Uterus (tissue), 4 donors: ENCODE data around the gene RBFOX2. TPM values are rescaled to one million over a fixed set of nuclear protein-coding genes. Genes with fewer than 3 reads are reported as not detected.

Source experiments
- DNase-seq, 2 donors: peaks; one replicate each; pipeline ENCODE4 v3.0.0-alpha.2; 2019 to 2020
- H3K27ac ChIP-seq, 2 donors: fragments of 200-600 bp; sonication (generic); 1 replicate in 1 of 2; 2 replicates in 1 of 2; pipeline ENCODE4 v1.5.1; 2016 to 2018
- H3K27me3 ChIP-seq, 2 donors: fragments of 200-600 bp; sonication (generic); one replicate each; pipeline ENCODE4 v1.5.1; 2018 to 2019; ENCODE audit warnings: control low read depth in 1 of 2
- H3K36me3 ChIP-seq, 2 donors: fragments of 200-600 bp; sonication (generic); one replicate each; pipeline ENCODE4 v1.5.1; 2019; ENCODE audit warnings: control low read depth in 1 of 2
- H3K4me1 ChIP-seq, 2 donors: fragments of 200-600 bp; sonication (generic); one replicate each; pipeline ENCODE4 v1.5.1; 2018 to 2019; ENCODE audit warnings: control low read depth in 1 of 2
- H3K4me3 ChIP-seq, 2 donors: fragments of 200-600 bp; sonication (generic); 1 replicate in 1 of 2; 2 replicates in 1 of 2; pipeline ENCODE4 v1.5.1; 2018 to 2019; ENCODE audit warnings: mild to moderate bottlenecking in 1 of 2
- H3K9me3 ChIP-seq, 2 donors: fragments of 200-600 bp; sonication (generic); one replicate each; pipeline ENCODE4 v1.5.1; 2019; ENCODE audit warnings: control low read depth in 1 of 2
- CTCF ChIP-seq, 4 experiments: fragments of 200-600 bp in 2 of 4; fragments of 450-650 bp in 2 of 4; sonication (generic) in 2 of 4; IDR thresholded peaks; one replicate each; pipeline ENCODE4 v1.5.1; 2016 to 2019; ENCODE audit warnings: antibody characterized with exemption in 4 of 4, mild to moderate bottlenecking in 2 of 4, moderate library complexity in 1 of 4
- POLR2A ChIP-seq, 2 donors: fragments of 450-650 bp; IDR thresholded peaks; one replicate each; pipeline ENCODE4 v1.6.1; 2016; ENCODE audit warnings: antibody characterized with exemption in 2 of 2, mild to moderate bottlenecking in 1 of 2, moderate library complexity in 1 of 2
- intact Hi-C: fragments of 100-400 bp; cut with DNase I; formaldehyde crosslinking; loops from one replicate; pipeline ENCODE4 v1.15.1; 2023; ENCODE audit warnings: low total_unique reads
- total RNA-seq, 4 donors: library from RNA; depleted of rRNA in 3 of 4; stranded (reverse); fragments of >200 nt in 3 of 4; gene quantifications; one replicate each; pipeline versions ENCODE4 v1.1.0 to v1.2.4, GENCODE V29; 2014 to 2023
- donor health status: DM: yes; HTN: yes; CAD: no.

The RBFOX2 gene
- total RNA-seq, 4 donors from 2014 or later, result 81.0 to 311 (median 147) TPM

- intact Hi-C loops, result no loop called here
- TF ChIP-seq POLR2A (IDR thresholded peaks at IDR 0.05) (no peak), CTCF (IDR thresholded peaks at IDR 0.05) (no peak)
- DNase-seq, result no peak
- Histone ChIP-seq H3K36me3 (no peaks in the 10 kb centered on the region), H3K27me3 (no peaks in the 10 kb centered on the region), H3K9me3 (no peaks in the 10 kb centered on the region), H3K4me3 (no peak overlapping the region), H3K4me1 (peaks cover 0 to 4% of the 10 kb centered on the region in 2 donors), H3K27ac (no peak overlapping the region)
These were observed 258.6 kb downstream of the RBFOX2 start for GRCh38 chr22:35769974-35770373.

DNA sequence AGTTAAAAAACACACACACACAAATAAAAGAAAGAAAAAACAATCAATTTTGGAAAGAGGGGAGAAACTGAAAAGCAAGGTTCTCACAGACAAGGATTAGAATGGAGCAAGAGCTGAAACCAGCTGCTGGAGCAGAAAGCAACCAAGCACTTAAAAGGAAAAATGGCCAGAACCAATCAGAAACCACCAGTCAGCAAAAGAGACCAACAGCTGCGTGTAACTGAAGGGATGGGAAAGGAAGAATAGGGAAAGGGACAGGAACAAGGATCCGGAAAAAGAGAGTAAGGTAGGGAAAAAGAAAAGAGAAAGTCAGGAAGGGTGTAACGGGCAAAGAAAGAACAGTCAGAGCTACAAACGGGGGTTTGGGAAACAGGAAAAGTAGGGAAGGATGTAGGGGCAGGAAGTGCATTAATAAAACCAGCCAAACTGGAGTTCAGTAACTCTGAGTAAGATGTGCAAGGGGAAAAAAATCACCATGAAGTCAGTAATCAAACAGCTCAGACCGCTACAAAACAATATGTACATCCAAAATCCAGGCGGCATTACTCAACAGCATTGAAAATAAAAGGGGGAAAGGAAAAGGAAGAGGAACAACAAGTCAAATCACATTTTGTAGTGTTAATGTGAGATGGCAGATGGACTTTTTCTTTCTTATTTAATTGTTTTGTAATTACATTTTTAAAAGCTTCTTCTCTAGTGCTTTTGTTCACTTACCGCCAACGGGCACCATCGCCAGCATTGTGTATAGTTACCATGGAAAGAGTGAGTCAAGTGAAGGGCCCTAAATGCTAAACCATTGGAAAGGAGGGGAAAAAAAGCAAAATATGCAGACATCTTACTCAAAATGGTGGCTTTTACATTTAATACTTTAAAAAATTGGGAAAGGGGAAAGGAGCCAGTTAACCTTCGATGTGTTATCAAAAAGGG is 261.7 kb downstream of the RBFOX2 start:
- no peak for TF ChIP-seq CTCF (IDR thresholded peaks at IDR 0.05)
- no peak for TF ChIP-seq POLR2A (IDR thresholded peaks at IDR 0.05)
- Histone ChIP-seq H3K27me3 (no peaks in the 10 kb centered on the region), H3K4me1 (no peaks in the 10 kb centered on the region), H3K9me3 (no peaks in the 10 kb centered on the region), H3K36me3 (no peaks in the 10 kb centered on the region), H3K27ac (peak overlapping the region; percentile 3 to 46), H3K4me3 (no peak overlapping the region)
- DNase-seq, result no peak
- intact Hi-C loops, result no loop called here

DNA sequence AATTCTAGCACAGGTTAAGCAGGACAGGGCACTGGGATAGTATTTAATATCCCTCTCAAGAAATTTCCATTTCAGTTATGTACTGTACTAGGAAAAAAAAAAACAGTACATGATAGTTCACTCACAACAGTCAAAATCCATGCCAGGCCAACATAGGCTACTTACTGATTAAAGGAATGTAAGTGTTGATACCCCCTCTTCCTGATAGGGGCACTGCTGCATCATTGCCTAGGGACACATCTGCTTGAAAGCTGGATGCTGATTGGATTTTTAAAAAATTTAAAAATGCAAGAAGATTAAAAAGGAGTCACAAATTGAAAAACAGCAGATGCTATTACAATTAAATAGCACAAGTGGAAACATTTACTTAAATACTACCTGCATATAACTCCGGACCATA is 267.6 kb downstream of the RBFOX2 start:
- no peaks in the 10 kb centered on the region for H3K9me3 ChIP-seq
- no peaks in the 10 kb centered on the region for H3K27me3 ChIP-seq
- no peak for DNase-seq
- H3K36me3 ChIP-seq, result no peaks in the 10 kb centered on the region
- H3K4me1 ChIP-seq, result no peaks in the 10 kb centered on the region
- no peak overlapping the region for H3K27ac ChIP-seq
- intact Hi-C loops, result no loop called here
- no peak overlapping the region for H3K4me3 ChIP-seq
- no peak for TF ChIP-seq POLR2A (IDR thresholded peaks at IDR 0.05)
- peak in 1 of 4 experiments; percentile 21 for TF ChIP-seq CTCF (IDR thresholded peaks at IDR 0.05)

GRCh38 chr22:35758394-35758793 is 270.2 kb downstream of the RBFOX2 start:
- Histone ChIP-seq H3K4me1 (no peaks in the 10 kb centered on the region), H3K9me3 (no peaks in the 10 kb centered on the region), H3K4me3 (no peak overlapping the region), H3K36me3 (no peaks in the 10 kb centered on the region), H3K27me3 (no peaks in the 10 kb centered on the region), H3K27ac (no peak overlapping the region)
- intact Hi-C loops, result no loop called here
- no peak for TF ChIP-seq POLR2A (IDR thresholded peaks at IDR 0.05)
- TF ChIP-seq CTCF (IDR thresholded peaks at IDR 0.05), result no peak
- DNase-seq, result no peak

- Histone ChIP-seq H3K4me3 (no peak overlapping the region), H3K9me3 (no peaks in the 10 kb centered on the region), H3K4me1 (peaks cover 0 to 3% of the 10 kb centered on the region in 2 donors), H3K27ac (no peak overlapping the region), H3K36me3 (no peaks in the 10 kb centered on the region), H3K27me3 (no peaks in the 10 kb centered on the region)
- no peak for DNase-seq
- intact Hi-C loops, result no loop called here
- TF ChIP-seq POLR2A (IDR thresholded peaks at IDR 0.05) (no peak), CTCF (IDR thresholded peaks at IDR 0.05) (no peak)
These were observed 271.9 kb downstream of the RBFOX2 start for GRCh38 chr22:35756722-35757121.
